HG02759 (cell line): Measurements from ENCODE around the gene OTOS.

Experiments used
- ATAC-seq: cut with Tn5 transposase; IDR thresholded peaks from one replicate; pipeline ENCODE4 v1.9.1; 2021; ENCODE audit warnings: mild to moderate bottlenecking, moderate library complexity; ENCODE audit not compliant: unreplicated experiment

The OTOS gene

DNA sequence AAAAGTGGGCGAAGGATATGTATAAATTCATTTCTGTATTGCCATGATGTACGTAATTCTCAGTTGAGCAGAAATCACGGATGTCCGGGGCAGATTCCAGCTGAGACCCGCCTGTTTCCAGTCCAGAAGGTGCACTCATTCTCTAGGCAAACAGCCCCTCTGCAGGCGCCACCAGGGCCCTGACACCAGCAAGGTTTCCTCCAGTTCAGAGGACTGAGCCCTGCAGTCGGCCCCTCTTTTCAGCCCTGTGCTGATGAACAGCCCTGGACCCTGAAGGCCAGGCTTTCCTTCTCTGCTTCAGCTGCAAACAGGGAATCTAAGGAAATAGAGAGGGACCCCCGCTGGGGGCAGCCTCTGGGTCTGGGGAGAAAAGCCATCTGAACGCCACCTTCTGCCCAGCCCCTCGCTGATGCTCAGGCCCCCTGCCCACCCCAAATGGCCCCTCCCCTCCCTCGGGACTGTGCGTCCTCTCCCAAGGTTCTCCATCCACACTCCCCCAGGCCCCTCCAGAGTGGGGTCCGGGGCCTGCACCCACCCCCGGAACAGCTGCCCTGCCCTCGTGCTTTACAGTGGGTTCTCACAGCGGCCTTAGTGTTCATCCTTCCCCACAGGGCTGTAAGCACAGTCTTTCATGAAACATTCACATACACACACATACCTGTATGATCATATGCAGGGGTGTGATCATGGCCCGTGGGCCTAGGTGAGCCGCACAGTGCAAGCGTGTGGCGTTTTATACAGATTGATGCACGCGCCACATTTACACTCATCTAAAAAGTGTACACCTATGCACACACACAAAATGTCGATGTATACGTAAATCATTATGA, 16.4 kb downstream of the OTOS start:
- no peak for ATAC-seq

DNA sequence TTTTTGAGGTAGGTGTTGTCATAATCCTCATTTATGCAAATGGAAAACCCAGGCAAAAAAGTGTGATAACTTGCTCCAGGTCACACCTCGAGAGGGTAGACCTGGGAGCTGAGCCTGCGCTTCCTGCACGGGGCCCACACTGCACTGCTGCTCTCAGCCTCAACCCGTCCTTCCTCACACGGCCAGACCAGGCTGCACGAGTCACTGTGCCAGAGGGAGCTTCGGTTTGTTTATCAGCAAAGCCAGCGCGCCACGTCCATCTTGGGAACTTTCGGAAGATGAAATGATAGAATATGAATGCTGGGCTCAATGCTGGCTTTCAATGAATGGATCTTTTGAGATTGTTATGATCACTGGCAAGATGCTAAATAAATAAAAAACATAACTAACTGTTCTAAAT, 18.8 kb downstream of the OTOS start:
- no peak for ATAC-seq

- no peak for ATAC-seq
These were observed 19.3 kb downstream of the OTOS start for GRCh38 chr2:240121190-240121589.

DNA sequence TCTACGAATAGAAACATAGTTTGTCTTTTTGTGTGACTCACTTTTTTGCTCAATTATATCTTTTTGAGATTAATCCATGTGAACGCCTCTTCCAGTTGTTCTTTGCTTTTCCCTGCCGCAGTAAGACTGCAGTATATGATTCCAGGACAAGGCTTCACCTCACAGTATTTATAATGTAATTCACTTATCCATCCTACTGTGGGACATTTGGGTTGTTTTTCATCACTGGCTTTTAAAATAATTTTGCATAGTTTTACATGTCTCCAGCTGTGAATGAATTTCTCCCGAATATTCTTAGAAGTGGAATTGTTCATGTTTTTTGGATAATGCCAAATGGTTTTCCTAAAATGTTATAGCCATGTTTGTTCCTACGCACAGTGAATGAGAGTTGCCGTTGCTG, 26.2 kb downstream of the OTOS start:
- no peak for ATAC-seq

DNA sequence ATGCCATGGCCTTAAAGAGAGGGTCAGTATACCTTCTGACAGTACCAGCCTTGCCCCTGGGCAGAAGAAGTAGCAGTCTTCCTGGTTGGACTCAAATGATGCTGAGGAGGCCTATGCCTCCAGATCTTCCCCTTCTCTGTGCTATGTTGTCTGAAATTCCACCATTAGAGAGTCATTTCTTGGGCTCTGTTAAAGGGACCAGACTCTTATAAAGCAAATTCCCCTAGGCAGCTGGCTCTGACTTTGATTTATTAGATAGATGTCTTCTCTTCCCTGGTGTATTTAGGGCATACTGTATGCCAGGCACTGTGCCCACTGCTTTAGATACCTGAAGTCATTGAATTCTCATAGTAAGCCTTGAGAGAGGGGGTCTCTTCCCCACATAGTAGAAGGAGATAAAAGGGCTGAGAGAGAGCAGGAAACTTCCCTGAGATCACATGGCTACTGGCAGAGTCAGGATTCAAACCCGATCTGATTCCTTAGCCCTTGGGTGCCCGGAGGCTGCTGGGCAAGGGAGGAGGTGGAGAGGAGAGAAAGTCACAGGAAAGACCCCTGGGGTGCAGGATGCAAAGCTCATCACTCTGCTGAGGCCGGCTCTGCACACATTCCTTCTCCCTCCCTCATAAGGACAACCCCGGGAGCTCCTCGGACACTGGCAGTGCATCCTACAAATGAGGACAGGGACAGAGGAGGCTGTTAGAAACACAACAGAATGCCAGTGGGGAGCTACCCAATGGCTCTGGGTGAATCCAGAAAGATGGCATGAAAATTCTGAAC, 27.4 kb downstream of the OTOS start:
- ATAC-seq, result no peak

DNA sequence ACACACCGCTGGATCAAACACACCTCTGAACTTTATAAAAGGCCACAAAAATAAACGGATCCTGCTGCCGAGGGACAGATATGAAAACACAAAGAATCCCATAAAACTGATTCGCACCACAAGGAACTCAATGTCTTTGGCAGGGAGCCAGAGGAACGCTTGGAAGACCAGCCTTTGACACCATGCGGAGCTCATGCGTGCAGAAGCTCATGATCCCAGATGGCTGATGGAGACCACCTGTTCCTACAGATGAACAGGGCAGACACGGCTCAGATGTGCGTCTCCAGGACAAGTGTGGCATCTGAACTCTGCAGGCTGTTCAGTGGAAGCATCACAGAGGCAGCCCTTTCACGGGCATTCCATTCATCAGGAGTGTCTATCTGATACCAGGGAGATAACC, 29.2 kb downstream of the OTOS start:
- no peak for ATAC-seq

DNA sequence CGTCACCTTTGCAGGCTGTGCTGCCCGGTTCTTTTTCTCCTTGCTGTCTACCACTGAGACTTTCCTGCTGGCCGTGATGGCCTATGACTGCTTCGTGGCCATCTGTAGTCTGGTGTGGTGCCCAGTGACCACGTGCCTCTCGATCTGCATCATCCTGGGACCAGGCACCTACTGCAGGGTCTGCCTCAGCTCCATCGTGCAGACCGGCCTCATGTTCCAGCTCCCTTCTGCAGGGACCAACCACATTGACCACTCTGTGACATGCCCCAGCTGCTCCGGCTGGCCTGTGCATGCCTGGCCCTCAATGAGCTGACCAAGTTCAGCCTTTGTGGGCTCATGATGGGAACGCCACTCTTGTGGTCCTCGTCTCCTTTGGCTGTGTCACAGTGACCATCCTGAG, 31.1 kb downstream of the OTOS start:
- ATAC-seq, result no peak

DNA sequence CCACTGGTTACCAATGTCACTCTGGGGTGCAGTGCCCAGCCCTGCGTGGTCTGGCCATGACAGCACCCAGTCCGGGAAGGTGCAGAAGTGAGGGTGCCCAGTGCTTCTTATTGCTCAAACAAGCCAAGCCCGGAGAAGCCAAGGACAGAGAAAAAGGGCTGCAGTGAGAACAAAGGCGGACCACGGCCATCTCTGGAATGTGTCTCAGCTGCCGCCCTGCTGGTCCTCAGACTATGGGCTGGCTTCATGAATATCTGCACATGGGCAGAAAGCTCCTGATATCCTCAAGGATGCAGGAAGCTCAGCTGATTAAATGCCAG, 33.0 kb downstream of the OTOS start:
- no peak for ATAC-seq

DNA sequence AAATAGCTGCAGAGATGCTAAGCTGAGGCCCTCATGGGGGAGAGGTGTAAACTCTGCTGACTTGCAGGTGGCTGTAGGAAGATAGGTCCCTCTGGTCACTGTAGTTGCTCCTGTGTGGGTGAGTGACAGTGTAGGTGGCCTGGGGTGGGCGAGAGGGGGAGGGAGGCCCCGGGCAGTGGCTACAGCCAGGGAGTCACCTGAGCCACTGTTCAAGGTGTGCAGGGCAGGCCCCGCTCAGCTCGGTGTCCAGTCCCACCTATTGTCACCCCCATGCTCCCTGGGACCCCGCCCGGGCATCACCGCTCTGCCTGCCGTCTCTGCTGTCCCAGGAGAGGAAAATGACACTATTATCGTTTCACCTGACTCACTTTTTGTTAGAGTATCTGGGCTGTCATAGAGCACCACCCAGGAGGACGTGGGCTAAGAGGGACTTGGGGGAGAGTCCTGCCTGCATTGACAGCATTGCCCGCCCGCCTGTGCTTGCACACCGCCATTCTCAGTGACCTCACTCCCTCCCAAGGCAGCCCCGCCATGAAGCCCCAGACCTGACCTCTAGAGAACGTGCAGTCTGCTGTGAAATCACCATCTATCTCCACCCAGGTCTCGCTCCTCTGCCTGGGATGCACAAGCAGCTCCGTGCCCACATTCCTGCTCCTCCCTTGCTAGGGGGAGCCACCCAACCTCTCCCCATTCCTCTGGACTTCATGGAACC, 33.5 kb downstream of the OTOS start:
- no peak for ATAC-seq

- ATAC-seq, result no peak
These were observed 34.5 kb downstream of the OTOS start for GRCh38 chr2:240105982-240106381.

GRCh38 chr2:240103136-240103535, 37.3 kb downstream of the OTOS start:
- ATAC-seq, result no peak

DNA sequence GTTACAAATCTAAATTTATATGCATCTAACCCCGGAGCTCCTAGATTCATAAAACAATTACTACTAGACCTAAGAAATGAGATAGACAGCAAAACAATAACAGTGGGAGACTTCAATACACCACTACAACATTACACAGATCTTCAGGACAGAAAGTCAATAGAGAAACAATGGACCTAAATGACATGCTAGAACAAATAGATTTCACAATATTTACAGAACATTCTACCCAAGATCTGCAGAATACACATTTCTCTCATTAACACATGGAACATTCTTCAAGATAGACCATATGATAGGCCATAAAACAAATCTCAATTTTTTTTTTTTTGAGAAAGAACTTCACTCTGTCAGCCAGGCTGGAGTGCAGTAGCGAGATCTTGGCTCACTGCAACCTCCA, 42.1 kb downstream of the OTOS start:
- ATAC-seq, result no peak

- no peak for ATAC-seq
These were observed 44.6 kb downstream of the OTOS start for GRCh38 chr2:240095556-240096523.

DNA sequence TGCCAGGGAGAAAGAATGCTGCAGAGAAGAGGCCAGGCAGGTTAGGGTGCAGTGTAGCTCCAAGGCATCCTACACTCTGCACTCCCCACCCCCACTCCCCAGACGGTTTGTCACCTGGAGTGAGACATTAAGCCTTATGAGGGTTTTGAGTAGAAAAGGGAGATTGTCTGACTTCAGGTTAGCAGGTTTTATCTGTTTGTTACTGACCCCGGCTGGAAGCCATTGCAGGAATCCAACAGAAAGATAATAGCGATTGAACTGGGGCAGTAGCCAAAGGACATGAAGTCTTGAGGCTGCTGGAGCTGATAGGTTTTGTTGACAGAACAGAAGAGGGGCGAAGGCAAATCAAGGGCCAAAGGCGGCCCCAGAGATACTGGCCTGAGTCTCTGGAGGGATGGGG, 51.2 kb downstream of the OTOS start:
- no peak for ATAC-seq
